Activated B cell treated with CpG ODN at 0.5 μM for 24 hours (primary cell): ENCODE results near the gene KIF5C. TPM values are rescaled to one million over a fixed set of nuclear protein-coding genes. Genes with fewer than 3 reads are reported as not detected.

ENCODE experiments used
- ATAC-seq: fragments of 200-7000 bp; cut with Tn5 transposase; one replicate; pipeline ENCODE4 v1.10.0; 2021; ENCODE audit warnings: low read depth, mild to moderate bottlenecking, moderate library complexity
- CTCF ChIA-PET: fragments of 350-600 bp; sonication (Branson Sonifier 250); formaldehyde crosslinking; loops from one replicate; lab custom pipeline; 2021; ENCODE audit warnings: antibody characterized with exemption; lab: Charles Lee
- POLR2A ChIA-PET: fragments of 350-600 bp; sonication (Branson Sonifier 250); formaldehyde crosslinking; loops from one replicate; lab custom pipeline; 2021; ENCODE audit warnings: antibody characterized with exemption; lab: Charles Lee
- DNase-seq: peaks from one replicate; pipeline ENCODE4 v3.0.0; 2022
- H3K27ac Mint-ChIP-seq: one replicate; pipeline ENCODE4 v1.8.0; 2020; ENCODE audit warnings: mixed read lengths
- H3K27me3 Mint-ChIP-seq: one replicate; pipeline ENCODE4 v1.8.0; 2021; ENCODE audit warnings: mixed read lengths
- H3K36me3 Mint-ChIP-seq: one replicate; pipeline ENCODE4 v1.8.0; 2021; ENCODE audit warnings: low read depth, mixed read lengths
- H3K4me1 Mint-ChIP-seq: one replicate; pipeline ENCODE4 v1.8.0; 2021; ENCODE audit warnings: mixed read lengths
- H3K4me3 Mint-ChIP-seq: one replicate; pipeline ENCODE4 v1.8.0; 2020; ENCODE audit warnings: mild to moderate bottlenecking, mixed read lengths
- H3K9me3 Mint-ChIP-seq: one replicate; pipeline ENCODE4 v1.8.0; 2020; ENCODE audit warnings: mixed read lengths
- CTCF ChIP-seq: fragments of 200-600 bp; IDR thresholded peaks from one replicate; pipeline ENCODE4 v1.8.0; 2022; ENCODE audit warnings: antibody characterized with exemption, mild to moderate bottlenecking
- intact Hi-C: fragments of 100-400 bp; cut with micrococcal nuclease; formaldehyde crosslinking; loops from one replicate; pipeline ENCODE4 v1.15.1; 2024
- total RNA-seq: library from RNA; stranded (reverse); gene quantifications from 2 replicates; pipeline ENCODE4 v1.2.3, GENCODE V29; 2022

KIF5C gene
- total RNA-seq, 1 donor from 2014 or later, result 2.6 TPM

- ATAC-seq (peak; percentile 61), DNase-seq (no peak)
- peaks cover 9% of the 10 kb centered on the region for H3K27me3 Mint-ChIP-seq
- H3K4me1 Mint-ChIP-seq, result peaks cover 36% of the 10 kb centered on the region
- H3K9me3 Mint-ChIP-seq, result no peaks in the 10 kb centered on the region
- H3K36me3 Mint-ChIP-seq, result no peaks in the 10 kb centered on the region
- ChIA-PET CTCF (no interaction called here), POLR2A (no interaction called here)
- intact Hi-C loops, result no loop called here
- no peak overlapping the region for H3K4me3 Mint-ChIP-seq
- H3K27ac Mint-ChIP-seq, result no peak overlapping the region
- TF ChIP-seq CTCF, result no peak
These were observed 161.7 kb downstream of the KIF5C start for GRCh38 chr2:149036507-149037293.

- CTCF ChIA-PET, result interaction anchor here (1.6 kb wide), 1 partner anchor 12 kb away, joined by 4 read pairs; no protein-coding TSS in a partner anchor
- DNase-seq, result no peak
- POLR2A ChIA-PET, result interaction anchor here (0.6 kb wide), 1 partner anchor 17 kb away, joined by 3 read pairs; no protein-coding TSS in a partner anchor
- intact Hi-C loops, result loop anchor here (1.0 kb wide), 1 partner anchor 17 kb away; no protein-coding TSS in a partner anchor
- no peaks in the 10 kb centered on the region for H3K36me3 Mint-ChIP-seq
- H3K9me3 Mint-ChIP-seq, result no peaks in the 10 kb centered on the region
- ATAC-seq, result no peak
- peaks cover 28% of the 10 kb centered on the region for H3K4me1 Mint-ChIP-seq
- H3K27me3 Mint-ChIP-seq, result peaks cover 9% of the 10 kb centered on the region
- H3K27ac Mint-ChIP-seq, result no peak overlapping the region
- no peak for TF ChIP-seq CTCF
- H3K4me3 Mint-ChIP-seq, result peak overlapping the region; percentile 56
These were observed 162.8 kb downstream of the KIF5C start for GRCh38 chr2:149037851-149038250.

- CTCF ChIA-PET, result interaction anchor here (1.0 to 1.6 kb wide), 5 partner anchors 8 to 523 kb away, joined by 3 to 7 read pairs (median 4); no protein-coding TSS in a partner anchor
- ATAC-seq (peak; percentile 71), DNase-seq (no peak)
- POLR2A ChIA-PET, result no interaction called here
- Mint-ChIP-seq H3K4me1 (peaks cover 28% of the 10 kb centered on the region), H3K4me3 (peak within 1 kb of the TSS; percentile 81), H3K27me3 (peaks cover 9% of the 10 kb centered on the region), H3K27ac (no peak within 1 kb of the TSS), H3K36me3 (no peaks in the 10 kb centered on the region), H3K9me3 (no peaks in the 10 kb centered on the region)
- intact Hi-C loops, result loop anchor here (1.0 kb wide), 1 partner anchor 17 kb away; no protein-coding TSS in a partner anchor
- TF ChIP-seq CTCF, result no peak
These were observed 163.6 kb downstream of the KIF5C start, which contains the start of gene LYPD6B for GRCh38 chr2:149038442-149039212. Gene LYPD6B (plus strand): TSS chr2:149038699. CDS start chr2:149130949, 92,250 bp downstream.

- no peak for DNase-seq
- Mint-ChIP-seq H3K9me3 (no peaks in the 10 kb centered on the region), H3K27ac (no peak overlapping the region), H3K4me1 (peaks cover 27% of the 10 kb centered on the region), H3K36me3 (no peaks in the 10 kb centered on the region), H3K27me3 (peaks cover 9% of the 10 kb centered on the region), H3K4me3 (peak overlapping the region; percentile 81)
- no peak for TF ChIP-seq CTCF
- intact Hi-C loops, result no loop called here
- ATAC-seq, result no peak
- CTCF ChIA-PET, result interaction anchor here (1.0 to 1.6 kb wide), 5 partner anchors 8 to 522 kb away, joined by 3 to 7 read pairs (median 4); no protein-coding TSS in a partner anchor
- POLR2A ChIA-PET, result interaction anchor here (0.6 kb wide), 1 partner anchor 163 kb away, joined by 7 read pairs; no protein-coding TSS in a partner anchor
These were observed 164.2 kb downstream of the KIF5C start for GRCh38 chr2:149039213-149039724.
